EH (cell line): ENCODE data around the gene CFB.
A peak's percentile ranks its signal among the peaks of the same experiment; 100 is the strongest.
"Not testable (repeated sequence)": the region's sequence is repeated elsewhere in the genome, so short reads cannot be mapped to it uniquely, and the experiment has no call there.

Experiments used
- DNase-seq: peaks from one replicate; pipeline ENCODE4 v3.0.0-alpha.2; 2015; ENCODE audit warnings: low read depth

Gene CFB

DNA sequence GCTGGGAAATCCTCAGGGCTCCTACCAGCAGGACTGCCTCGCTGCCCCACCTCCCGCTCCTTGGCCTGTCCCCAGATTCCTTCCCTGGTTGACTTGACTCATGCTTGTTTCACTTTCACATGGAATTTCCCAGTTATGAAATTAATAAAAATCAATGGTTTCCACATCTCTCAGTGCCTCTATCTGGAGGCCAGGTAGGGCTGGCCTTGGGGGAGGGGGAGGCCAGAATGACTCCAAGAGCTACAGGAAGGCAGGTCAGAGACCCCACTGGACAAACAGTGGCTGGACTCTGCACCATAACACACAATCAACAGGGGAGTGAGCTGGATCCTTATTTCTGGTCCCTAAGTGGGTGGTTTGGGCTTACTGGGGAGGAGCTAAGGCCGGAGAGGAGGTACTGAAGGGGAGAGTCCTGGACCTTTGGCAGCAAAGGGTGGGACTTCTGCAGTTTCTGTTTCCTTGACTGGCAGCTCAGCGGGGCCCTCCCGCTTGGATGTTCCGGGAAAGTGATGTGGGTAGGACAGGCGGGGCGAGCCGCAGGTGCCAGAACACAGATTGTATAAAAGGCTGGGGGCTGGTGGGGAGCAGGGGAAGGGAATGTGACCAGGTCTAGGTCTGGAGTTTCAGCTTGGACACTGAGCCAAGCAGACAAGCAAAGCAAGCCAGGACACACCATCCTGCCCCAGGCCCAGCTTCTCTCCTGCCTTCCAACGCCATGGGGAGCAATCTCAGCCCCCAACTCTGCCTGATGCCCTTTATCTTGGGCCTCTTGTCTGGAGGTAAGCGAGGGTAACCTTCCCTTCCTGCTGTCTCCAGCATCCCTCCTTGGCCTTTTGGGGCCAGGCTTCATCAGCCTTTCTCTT is at the start of gene CFB:
Gene CFB (plus strand): TSS at position 589 of the 863 bp plus-strand sequence. CDS start 127 bp downstream, at position 716.
- DNase-seq, result peak; percentile 82

DNA sequence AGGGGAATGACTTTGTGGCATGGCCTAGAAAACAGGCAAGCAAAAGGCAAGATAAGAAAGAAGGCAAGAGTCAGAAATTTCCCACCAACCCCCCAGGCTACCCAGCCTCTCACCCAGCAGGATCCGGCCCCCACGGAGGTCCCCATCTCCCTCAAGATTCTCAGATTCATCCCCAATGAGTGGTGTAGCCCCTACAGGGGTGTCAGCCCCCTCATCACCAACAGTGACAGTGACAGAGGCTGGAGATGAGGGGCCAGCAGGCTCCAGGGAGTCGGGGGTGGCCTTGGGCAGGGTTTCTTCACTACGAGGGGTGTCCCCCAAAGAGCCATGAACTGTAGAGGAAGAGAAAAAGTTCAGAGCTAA is 49.4 kb upstream of the CFB start:
- DNase-seq, result no peak

DNA sequence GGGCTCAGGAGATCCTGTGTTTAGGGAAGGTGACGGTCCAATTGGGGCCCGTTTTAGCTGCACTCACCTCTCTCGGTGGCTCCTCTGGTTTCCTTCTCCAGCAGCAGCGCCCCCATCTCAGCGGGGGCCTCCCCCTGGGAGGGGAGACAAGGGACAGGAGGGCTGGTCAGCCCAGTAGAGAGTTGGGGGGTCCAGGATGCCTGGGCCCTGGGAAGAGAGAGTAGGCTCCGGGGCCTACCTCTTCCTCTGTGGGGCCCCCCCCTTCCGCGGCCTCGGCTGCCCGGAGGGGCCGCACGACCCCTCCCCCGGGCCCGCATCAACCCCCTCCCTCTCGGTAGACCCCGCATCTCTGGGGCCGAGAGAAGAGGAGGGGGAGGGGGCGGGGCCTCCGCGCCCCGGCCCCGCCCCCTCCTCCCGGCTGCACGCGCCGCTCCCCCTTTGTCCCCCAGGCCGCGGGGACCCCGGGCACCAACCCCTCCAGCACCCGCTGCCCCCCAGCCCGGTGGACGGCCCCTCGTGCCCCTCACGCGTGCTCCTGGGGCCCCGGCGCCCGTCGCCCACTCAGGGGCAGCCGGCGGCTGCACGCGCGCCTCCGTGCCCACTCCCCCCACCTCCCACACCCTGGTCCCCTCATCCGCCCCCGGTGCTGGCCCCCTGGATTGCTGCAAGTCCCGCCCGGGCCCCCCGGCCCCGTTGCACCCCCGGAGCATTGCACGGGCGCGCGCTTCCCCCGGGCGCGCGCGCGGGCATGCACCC is 48.9 kb upstream of the CFB start:
- no peak for DNase-seq

DNA sequence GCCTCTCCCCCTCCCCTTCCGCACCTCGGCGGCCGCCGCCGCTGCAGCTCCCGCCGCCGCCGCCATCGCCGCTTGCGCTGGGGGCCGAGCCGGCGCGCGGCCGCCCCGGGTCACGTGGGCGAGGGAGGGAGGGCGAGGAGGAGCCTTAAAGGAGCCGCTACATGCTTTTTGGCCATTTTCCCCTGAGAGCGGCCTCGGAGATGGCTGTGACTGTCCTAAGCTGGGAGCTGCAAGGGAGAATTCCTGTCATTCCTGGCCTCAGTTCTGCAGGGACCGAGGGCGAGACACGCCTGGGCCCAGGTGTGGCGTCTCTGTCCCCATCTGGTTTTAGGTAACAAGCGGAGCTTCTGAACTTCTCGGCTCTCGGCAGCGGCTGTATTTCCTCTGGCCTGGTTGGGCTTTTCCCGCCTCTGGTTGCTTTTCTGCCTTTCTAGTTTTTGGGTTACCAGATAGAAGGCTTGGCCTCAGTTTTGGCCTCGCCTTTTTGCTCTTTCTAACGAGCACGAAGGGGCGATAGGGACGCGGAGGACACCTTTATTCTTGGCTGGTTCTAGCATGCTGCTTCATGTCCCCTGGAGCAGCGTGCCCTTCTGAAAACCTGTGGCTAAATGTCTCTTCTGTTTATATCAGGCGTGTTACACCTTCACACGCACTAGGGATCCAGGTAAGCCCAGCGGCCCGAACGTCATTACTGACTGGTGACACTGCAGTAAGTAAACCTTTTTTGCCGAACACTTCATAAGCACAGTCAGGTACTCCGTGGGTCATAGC is 48.1 kb upstream of the CFB start, which contains the start of gene EHMT2:
Gene EHMT2 (minus strand): TSS at position 87 of the 771 bp plus-strand sequence. CDS start 21 bp downstream, at position 66.
- peak; percentile 84 for DNase-seq

DNA sequence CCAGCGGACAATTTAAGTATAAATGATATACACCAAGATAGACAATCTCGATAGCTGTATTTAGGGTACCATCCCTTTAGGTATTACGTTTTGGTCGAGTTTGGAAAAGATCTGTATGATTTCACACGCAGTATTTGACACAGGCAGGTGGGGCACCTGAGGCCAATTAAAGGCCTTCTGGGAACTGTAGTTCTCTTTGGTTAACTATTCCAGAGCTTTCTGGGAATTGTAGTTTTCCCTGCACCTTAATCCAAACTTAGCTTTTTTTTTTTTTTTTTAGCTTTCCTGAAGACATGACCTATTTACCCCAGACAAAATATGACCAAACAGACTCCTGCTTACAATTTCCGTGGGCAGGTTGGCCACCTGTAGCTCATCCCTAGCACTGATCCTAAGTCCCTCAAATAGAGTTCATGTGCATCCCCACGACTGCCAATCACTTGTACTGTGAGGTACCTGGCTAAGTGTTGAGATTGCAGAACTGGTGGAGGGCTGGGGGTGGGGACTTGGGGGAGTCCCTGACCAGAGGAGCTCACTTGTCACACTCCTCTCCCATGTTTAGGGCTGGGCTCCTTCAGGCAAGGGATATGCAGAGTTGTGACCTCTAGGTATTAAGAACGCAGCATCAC is 47.4 kb upstream of the CFB start:
- DNase-seq, result peak; percentile 53

DNA sequence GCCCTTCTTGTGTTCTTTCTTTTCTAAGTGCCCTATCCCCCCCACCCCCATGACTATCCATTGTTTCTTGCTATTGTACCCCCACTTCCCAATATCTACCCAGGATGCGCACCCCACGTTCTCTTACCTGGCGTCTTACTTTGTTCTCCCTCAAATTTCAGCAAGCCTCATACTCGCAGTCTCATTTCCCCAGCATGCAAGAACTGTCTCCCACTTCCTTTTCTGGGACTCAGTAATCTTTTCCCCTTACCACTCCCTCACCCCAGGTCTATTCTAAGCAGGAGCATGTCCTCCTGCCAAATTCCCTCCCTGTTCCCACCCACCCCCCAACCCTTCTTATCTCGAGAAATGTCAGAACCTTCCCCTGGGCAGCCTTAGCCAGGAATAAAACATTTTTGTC is 46.7 kb upstream of the CFB start:
- DNase-seq, result no peak

DNA sequence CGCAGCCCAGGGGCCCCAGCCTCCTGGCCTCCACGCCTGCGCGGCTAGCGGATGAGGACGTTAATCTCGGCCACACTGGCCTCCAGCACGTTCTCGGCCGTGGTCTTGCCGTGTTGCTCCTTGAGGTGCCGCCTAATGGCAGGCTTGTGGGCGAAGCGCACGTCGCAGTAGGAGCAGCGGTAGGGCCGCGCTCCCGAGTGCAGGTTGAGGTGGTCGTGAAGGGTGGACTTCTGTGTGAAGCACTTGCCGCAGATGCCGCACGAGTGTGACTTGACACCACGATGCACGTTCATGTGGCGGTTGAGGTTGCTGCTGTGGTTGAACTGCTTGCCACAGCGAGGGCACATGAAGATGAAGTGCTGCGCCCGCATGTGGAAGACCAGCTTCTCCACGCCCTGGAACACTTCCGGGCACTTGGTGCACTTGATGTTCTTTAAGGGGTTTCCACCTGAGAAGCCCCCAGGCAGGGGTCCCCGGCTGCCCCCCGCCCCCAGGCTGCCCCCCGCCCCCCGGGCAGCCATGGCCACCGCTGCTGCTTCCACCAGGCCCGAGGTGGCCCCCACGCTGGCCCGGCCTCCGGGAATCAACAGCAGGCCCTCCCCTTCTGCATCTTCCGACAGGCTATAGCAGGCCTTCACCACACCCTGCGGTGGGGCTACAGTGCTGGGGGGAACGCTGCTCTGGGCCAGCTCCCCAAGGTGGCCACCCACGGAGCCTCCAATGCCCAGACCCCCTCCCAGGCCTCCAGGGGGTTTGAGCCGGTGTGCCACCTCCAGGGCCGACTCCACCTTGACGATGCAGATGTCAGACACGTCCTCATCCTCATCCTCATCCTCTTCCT is 45.8 kb upstream of the CFB start:
- DNase-seq, result no peak

DNA sequence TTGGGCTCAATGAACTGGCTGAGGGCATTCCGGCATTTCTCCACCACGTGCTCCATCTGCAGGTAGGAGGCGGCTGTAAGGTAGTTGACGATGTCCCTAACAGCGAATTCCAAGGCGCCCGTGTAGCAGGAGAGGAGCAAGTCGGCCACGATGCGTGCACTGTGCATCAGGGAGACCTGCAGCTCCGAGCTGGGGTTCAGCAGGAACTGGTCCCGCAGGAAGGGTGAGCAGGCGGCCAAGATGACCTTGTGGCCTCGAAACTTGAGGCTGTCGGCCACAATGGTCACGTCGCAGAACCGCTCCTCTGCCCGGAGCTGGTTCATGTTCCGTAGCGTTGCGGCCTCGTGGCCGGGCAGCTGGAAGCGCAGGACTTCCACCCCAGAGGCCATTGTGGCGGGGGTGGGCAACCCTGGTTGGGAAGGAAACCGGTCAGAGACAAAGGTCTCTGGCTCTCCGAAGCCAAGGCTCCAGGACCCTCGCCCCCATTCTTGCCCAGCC is 44.9 kb upstream of the CFB start:
- DNase-seq, result no peak

DNA sequence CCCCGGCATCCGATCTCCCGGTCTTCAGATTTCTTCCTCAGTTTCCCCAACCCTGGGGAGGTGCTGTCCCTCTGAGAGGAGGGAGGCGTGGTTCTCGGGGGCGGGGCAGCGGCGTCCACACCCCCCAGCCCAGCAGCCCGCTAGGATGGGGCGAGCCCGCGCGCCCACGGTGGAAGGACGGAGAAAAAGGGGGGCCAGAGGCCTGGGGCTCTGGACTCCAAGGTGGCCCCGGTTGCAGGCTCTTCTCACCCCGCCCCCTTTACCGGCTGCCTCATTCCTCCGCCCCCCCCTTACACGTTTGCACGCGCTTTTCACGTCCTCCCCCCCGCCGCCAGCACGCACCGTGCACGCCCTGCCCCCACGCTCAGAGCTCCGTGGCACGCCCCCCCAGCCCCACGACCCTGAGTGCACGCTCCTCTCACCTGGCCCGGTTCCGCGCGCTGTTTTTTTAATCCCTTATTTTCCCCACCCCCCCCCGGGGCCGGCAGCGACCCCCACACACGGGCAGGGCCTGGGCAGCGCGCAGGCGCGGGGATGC is 44.4 kb upstream of the CFB start:
- DNase-seq, result peak; percentile 55

DNA sequence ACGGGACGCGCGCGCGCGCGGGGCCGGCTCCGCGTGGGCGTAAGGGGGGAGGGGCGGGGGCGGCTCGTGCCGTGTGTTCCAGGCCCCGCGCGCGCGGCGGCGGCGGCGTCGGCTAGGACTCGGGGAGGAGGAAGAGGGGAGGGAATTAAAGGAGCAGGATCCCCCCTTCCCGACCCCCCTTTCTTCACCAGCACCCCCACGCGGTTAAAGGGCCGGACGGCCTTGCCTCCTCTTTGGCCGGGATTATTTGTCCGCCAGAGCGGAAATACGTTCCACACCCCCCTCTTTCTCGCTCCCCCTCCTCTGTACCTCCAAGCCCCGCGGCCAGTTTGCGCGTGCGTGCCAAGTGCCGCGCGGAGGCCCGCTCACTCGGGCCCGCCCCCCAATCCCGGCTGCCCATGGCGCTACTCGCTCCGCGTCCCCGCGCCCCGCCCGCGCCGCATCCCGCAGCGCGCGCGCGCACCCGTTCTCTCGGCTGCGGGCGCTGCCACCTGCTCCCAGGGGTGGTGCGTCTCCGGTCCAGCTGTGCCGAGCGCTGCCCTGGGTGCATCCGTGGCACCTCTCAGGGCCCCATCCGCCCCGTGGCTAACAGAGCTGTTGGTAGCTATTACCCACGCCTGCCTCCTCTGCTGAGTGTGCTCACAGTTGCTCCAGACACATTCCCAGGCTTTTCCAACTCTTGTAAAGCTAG is 43.8 kb upstream of the CFB start, which contains the start of gene ZBTB12:
Gene ZBTB12 (minus strand): TSS at position 134 of the 691 bp plus-strand sequence. CDS start 781 bp downstream, outside the sequence.
- peak; percentile 95 for DNase-seq

DNA sequence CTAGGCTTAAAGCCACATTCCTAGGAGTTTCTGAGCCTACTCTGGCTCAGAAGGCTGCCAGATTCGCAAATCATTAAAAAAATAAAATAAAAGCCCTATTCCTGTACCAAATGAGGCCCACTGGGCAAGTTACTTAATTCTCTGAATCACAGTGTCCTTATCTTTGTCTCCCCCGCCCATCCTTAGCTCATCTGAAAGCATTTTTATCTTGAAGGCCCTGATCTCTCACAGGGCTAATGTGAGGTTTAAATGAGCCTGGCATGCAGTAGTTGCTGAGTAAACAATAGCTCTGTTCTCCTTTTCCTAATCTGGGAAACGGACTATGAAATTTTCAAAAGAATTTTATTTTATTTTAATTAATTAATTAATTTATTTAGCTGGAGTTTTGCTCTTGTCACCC is 41.9 kb upstream of the CFB start:
- no peak for DNase-seq

DNA sequence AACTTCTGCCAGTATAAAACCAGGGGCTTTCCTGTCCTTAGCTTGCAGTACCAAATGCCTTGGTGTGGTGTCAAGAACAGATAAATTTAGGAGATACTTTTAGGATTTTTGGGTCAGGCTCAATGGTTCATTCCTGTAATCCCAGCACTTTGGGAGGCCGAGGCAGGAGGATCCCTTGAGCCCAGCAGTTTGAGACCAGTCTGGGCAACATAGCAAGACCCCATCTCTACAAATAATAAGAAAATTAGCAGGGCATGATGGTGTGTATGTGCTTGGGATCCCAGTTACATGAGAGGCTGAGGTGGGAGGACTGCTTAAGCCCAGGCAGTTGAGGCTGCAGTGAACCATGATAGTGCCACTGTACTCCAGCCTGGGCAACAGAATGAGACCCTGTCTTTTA is 40.9 kb upstream of the CFB start:
- DNase-seq, result no peak

DNA sequence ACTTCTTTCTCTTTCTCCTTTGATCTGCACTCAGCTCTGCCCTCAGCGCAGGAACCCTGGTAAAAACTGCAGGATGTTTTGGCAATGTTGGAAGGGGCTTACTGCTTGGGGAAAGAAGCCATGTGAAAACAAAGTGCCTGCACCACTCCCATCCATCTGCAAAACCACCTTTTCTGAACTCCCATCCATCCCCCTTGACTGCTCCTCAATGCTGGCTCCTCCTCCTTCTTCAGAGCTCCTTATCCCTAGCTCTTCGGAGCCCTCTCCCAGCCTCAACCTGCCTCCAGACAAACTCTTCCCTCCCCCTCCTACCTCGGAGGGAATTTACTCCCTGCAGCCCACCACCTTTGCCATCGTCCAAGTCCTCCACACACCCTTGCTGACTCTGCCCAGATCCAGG is 39.8 kb upstream of the CFB start:
- DNase-seq, result no peak

DNA sequence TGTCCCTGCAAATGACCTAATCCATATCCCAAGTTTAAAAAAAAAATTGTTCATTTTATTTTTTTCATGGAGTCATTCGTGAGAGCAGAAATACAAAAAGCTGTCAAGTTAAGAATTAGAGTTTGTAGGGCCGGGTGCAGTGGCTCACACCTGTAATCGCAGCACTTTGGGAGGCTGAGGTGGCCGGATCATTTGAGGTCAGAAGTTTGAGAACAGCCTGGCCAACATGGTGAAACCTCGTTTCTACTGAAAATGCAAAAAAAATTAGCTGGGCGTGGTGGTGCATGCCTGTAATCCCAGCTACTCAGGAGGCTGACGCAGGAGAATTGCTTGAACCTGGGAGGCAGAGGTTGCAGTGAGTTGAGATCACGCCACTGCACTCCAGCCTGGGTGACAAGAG is 39.2 kb upstream of the CFB start:
- not testable (repeated sequence) for DNase-seq

DNA sequence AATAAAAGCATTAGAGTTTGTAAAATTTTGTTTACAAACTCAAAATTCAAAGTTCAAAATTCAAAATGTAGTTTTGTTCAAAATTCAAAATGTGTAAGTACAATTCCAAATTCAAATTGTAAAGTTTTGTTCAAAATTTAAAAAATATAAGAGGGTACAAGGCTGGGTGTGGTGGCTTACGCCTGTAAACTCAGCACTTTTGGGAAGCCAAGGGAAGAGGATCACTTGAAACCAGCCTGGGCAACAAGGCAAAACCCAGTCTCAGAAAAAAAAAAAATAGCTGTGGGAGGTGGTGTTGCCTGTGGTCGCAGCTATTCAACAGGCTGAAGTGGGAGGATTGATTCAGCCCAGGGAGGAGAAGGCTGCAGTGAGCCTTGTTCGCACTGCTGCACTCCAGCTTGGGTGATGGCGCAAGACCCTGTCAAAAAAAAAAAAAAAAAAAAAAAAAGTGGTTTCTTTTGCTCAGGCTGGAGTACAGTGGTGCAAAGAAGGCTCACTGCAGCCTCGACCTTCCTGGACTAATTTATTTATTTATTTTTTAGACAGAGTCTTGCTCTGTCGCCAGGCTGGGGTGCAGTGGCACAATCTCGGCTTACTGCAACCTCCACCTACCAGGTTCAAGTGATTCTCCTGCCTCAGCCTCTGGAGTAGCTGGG is 38.6 kb upstream of the CFB start:
- DNase-seq, result peak; percentile 61

DNA sequence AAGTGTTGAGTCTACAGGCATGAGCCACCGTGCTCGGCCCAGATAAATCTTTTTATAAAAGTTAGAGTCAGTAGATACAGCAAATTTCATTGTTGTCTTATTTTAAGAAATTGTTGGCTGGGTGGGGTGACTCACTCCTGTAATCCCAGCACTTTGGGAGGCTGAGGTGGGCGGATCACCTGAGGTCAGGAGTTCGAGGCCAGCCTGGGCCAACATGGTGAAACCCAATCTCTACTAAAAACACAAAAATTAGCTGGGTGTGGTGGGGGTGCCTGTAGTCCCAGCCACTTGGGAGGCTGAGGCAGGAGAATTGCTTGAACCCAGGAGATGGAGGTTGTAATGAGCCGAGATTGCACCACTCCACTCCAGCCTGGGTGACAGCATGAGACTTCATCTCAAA is 37.6 kb upstream of the CFB start:
- not testable (repeated sequence) for DNase-seq

DNA sequence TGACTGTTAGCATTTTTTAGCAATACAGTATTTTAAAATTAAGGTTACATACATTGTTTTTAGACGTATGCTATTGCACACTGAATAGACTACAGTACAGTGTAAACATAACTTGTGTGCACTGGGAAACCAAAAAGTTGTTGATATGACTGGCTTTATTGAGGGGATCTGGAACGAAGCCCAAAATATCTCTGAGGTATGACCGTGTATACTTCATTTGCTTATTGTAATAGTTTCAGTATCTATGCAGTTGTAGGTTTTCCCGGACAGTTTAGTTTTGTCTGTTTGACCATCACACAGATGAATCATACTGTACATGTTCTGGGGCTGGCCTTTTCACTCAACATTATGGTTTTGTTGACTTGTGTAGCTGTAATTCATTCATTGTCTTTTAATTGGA is 37.1 kb upstream of the CFB start:
- peak; percentile 46 for DNase-seq

DNA sequence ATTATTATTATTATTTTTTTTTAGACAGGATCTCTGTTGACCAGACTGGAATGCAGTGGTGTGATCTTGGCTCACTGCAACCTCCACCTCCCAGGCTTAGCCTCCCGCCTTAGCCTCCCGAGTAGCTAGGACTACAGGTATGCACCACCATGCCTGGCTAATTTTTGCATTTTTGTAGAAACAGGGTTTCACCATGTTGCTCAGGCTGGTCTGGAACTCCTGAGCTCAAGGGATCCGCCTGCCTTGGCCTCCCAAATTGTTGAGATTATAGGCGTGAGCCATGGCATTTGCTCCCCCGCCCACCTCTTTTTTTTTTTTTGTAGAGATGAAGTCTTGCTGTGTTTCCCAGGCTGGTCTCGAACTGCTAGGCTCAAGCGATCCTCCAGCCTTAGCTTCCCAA is 36.6 kb upstream of the CFB start:
- not testable (repeated sequence) for DNase-seq
